ENCODE data around the gene NPPA. TPM values are rescaled to one million over a fixed set of nuclear protein-coding genes. Genes with fewer than 3 reads are reported as not detected.
A peak's percentile ranks its signal among the peaks of the same experiment; 100 is the strongest.

Gene NPPA
- total RNA-seq, 6 experiments from 2014 or later = not detected

- no peak for TF ChIP-seq CTCF (IDR thresholded peaks at IDR 0.05)
- H3K27ac Mint-ChIP-seq = no peak overlapping the region
Observed at GRCh38 chr1:11800391-11800755, 47.2 kb downstream of the NPPA start.

GRCh38 chr1:11799896-11800295 is 47.7 kb downstream of the NPPA start:
- Mint-ChIP-seq H3K4me1 (ENCODE audit: low read depth) (peaks cover 45% of the 10 kb centered on the region), H3K4me3 (no peak overlapping the region), H3K9me3 (no peaks in the 10 kb centered on the region), H3K36me3 (ENCODE audit: low read depth) (peaks cover 16% of the 10 kb centered on the region), H3K27ac (no peak overlapping the region; the same call in 1 of the 2 replicates), H3K27me3 (ENCODE audit: insufficient read depth) (peaks cover 4% of the 10 kb centered on the region; the same call in 1 of the 2 replicates)
- no peak for TF ChIP-seq CTCF (IDR thresholded peaks at IDR 0.05)
- no peak for DNase-seq

More at GRCh38 chr1:11800391-11800755, 47.2 kb downstream of the NPPA start:
- Mint-ChIP-seq H3K4me1 (ENCODE audit: low read depth) (peaks cover 47% of the 10 kb centered on the region), H3K9me3 (no peaks in the 10 kb centered on the region), H3K27me3 (ENCODE audit: insufficient read depth) (peaks cover 4% of the 10 kb centered on the region; the same call in 1 of the 2 replicates), H3K36me3 (ENCODE audit: low read depth) (peaks cover 11% of the 10 kb centered on the region), H3K4me3 (no peak overlapping the region)
- no peak for DNase-seq

- H3K9me3 Mint-ChIP-seq = no peaks in the 10 kb centered on the region
Observed at GRCh38 chr1:11799099-11799498, 48.5 kb downstream of the NPPA start.

GRCh38 chr1:11797525-11798216 is 49.9 kb downstream of the NPPA start:
- H3K36me3 Mint-ChIP-seq (ENCODE audit: low read depth) = peaks cover 22% of the 10 kb centered on the region
- H3K4me1 Mint-ChIP-seq (ENCODE audit: low read depth) = peaks cover 22% of the 10 kb centered on the region
- no peak for TF ChIP-seq CTCF (IDR thresholded peaks at IDR 0.05)
- DNase-seq = no peak
- H3K4me3 Mint-ChIP-seq = no peak overlapping the region
- peak overlapping the region; percentile 59; the same call in 1 of the 2 replicates for H3K27ac Mint-ChIP-seq
- peaks cover 2% of the 10 kb centered on the region for H3K27me3 Mint-ChIP-seq (ENCODE audit: insufficient read depth)
- no peaks in the 10 kb centered on the region for H3K9me3 Mint-ChIP-seq

More at GRCh38 chr1:11799099-11799498, 48.5 kb downstream of the NPPA start:
- no peak for DNase-seq
- peaks cover 4% of the 10 kb centered on the region; the same call in 1 of the 2 replicates for H3K27me3 Mint-ChIP-seq (ENCODE audit: insufficient read depth)
- no peak overlapping the region for H3K4me3 Mint-ChIP-seq
- no peak for TF ChIP-seq CTCF (IDR thresholded peaks at IDR 0.05)
- no peak overlapping the region for H3K27ac Mint-ChIP-seq
- H3K4me1 Mint-ChIP-seq (ENCODE audit: low read depth) = peaks cover 37% of the 10 kb centered on the region
- peaks cover 22% of the 10 kb centered on the region for H3K36me3 Mint-ChIP-seq (ENCODE audit: low read depth)

- Mint-ChIP-seq H3K4me1 (ENCODE audit: low read depth) (peaks cover 18% of the 10 kb centered on the region), H3K4me3 (no peak overlapping the region), H3K9me3 (no peaks in the 10 kb centered on the region), H3K27ac (0 out of 2 replicates have a peak overlapping the region, but pooled peaks have one; percentile 49), H3K36me3 (ENCODE audit: low read depth) (peaks cover 30% of the 10 kb centered on the region), H3K27me3 (ENCODE audit: insufficient read depth) (no peaks in the 10 kb centered on the region; the same call in none of the 2 replicates)
- no peak for TF ChIP-seq CTCF (IDR thresholded peaks at IDR 0.05)
- no peak for DNase-seq
Observed at GRCh38 chr1:11796036-11796828, 51.4 kb downstream of the NPPA start.

Other genes starting within 250 kb of the NPPA start
- gene FBXO2, start 193.4 kb downstream of the NPPA start, total RNA-seq (2021; fragmentation: NEBNext Ultra II Directional; extraction: Animal tissue kit (Norgen Biotek cat#: 25700)) = 1 to 10 TPM in 2 of 6 experiments, under 1 TPM in 4; 0.66 to 1.7 (median 0.78) TPM
- 10 to 100 TPM; 15.1 to 24.1 (median 18.9) TPM for gene FBXO44, start 192.9 kb downstream of the NPPA start, total RNA-seq (2021; fragmentation: NEBNext Ultra II Directional; extraction: Animal tissue kit (Norgen Biotek cat#: 25700))
- gene FBXO6, start 183.6 kb downstream of the NPPA start, total RNA-seq (2021; fragmentation: NEBNext Ultra II Directional; extraction: Animal tissue kit (Norgen Biotek cat#: 25700)) = 1 to 10 TPM; 2.5 to 4.4 (median 3.6) TPM
- gene MAD2L2, start 166.6 kb downstream of the NPPA start, total RNA-seq (2021; fragmentation: NEBNext Ultra II Directional; extraction: Animal tissue kit (Norgen Biotek cat#: 25700)) = 10 to 100 TPM; 31.7 to 48.8 (median 42.2) TPM
- gene DRAXIN, start 156.1 kb downstream of the NPPA start, total RNA-seq (2021; fragmentation: NEBNext Ultra II Directional; extraction: Animal tissue kit (Norgen Biotek cat#: 25700)) = not detected
- gene AGTRAP, start 111.6 kb downstream of the NPPA start, total RNA-seq (2021; fragmentation: NEBNext Ultra II Directional; extraction: Animal tissue kit (Norgen Biotek cat#: 25700)) = 10 to 100 TPM; 31.4 to 41.4 (median 33.6) TPM
- gene C1orf167, start 85.6 kb downstream of the NPPA start, total RNA-seq (2021; fragmentation: NEBNext Ultra II Directional; extraction: Animal tissue kit (Norgen Biotek cat#: 25700)) = under 1 TPM in 4 of 6 experiments, not detected in 2; 0.23 to 0.59 (median 0.38) TPM
- gene MTHFR, start 41.8 kb downstream of the NPPA start, total RNA-seq (2021; fragmentation: NEBNext Ultra II Directional; extraction: Animal tissue kit (Norgen Biotek cat#: 25700)) = 10 to 100 TPM in 5 of 6 experiments, 1 to 10 TPM in 1; 9.4 to 11.7 (median 10.5) TPM
- 1 to 10 TPM; 6.2 to 8.3 (median 7.9) TPM for gene CLCN6, start 41.6 kb downstream of the NPPA start, total RNA-seq (2021; fragmentation: NEBNext Ultra II Directional; extraction: Animal tissue kit (Norgen Biotek cat#: 25700))
- gene NPPB, start 11.2 kb upstream of the NPPA start, total RNA-seq (2021; fragmentation: NEBNext Ultra II Directional; extraction: Animal tissue kit (Norgen Biotek cat#: 25700)) = not detected
- gene KIAA2013, start 78.6 kb upstream of the NPPA start, total RNA-seq (2021; fragmentation: NEBNext Ultra II Directional; extraction: Animal tissue kit (Norgen Biotek cat#: 25700)) = 10 to 100 TPM; 59.0 to 74.3 (median 66.5) TPM
- gene PLOD1, start 86.9 kb upstream of the NPPA start, total RNA-seq (2021; fragmentation: NEBNext Ultra II Directional; extraction: Animal tissue kit (Norgen Biotek cat#: 25700)) = 100 to 1,000 TPM; 294 to 438 (median 315) TPM
- 100 to 1,000 TPM in 4 of 6 experiments, 10 to 100 TPM in 2; 92.8 to 112 (median 101) TPM for gene MFN2, start 132.7 kb upstream of the NPPA start, total RNA-seq (2021; fragmentation: NEBNext Ultra II Directional; extraction: Animal tissue kit (Norgen Biotek cat#: 25700))
- 10 to 100 TPM in 5 of 6 experiments, 1 to 10 TPM in 1; 9.9 to 14.8 (median 12.6) TPM for gene MIIP, start 171.7 kb upstream of the NPPA start, total RNA-seq (2021; fragmentation: NEBNext Ultra II Directional; extraction: Animal tissue kit (Norgen Biotek cat#: 25700))
- gene TNFRSF8, start 215.5 kb upstream of the NPPA start, total RNA-seq (2021; fragmentation: NEBNext Ultra II Directional; extraction: Animal tissue kit (Norgen Biotek cat#: 25700)) = under 1 TPM in 1 of 6 experiments, not detected in 5; 0.07 TPM